Measurements from ENCODE around the gene RNFT2. TPM values are rescaled to one million over a fixed set of nuclear protein-coding genes. Genes with fewer than 3 reads are reported as not detected.
A peak's percentile ranks its signal among the peaks of the same experiment; 100 is the strongest.

The RNFT2 gene
- total RNA-seq, 1 donor from 2014 or later: 2.6 TPM

GRCh38 chr12:116712458-116713303 lies 25.4 kb upstream of the RNFT2 start:
- Histone ChIP-seq H3K36me3 (peaks cover 31% of the 10 kb centered on the region), H3K9me3 (no peaks in the 10 kb centered on the region), H3K4me1 (peaks cover 16% of the 10 kb centered on the region), H3K27ac (no peak overlapping the region), H3K4me3 (no peak overlapping the region), H3K27me3 (no peaks in the 10 kb centered on the region)
- intact Hi-C loops (cut with DNase I): no loop called here
- TF ChIP-seq CTCF (IDR thresholded peaks at IDR 0.05): no peak
- ATAC-seq: no peak
- DNase-seq: no peak

GRCh38 chr12:116713527-116713926 lies 24.6 kb upstream of the RNFT2 start:
- DNase-seq (no peak), ATAC-seq (no peak)
- Histone ChIP-seq H3K4me3 (no peak overlapping the region), H3K36me3 (peaks cover 32% of the 10 kb centered on the region), H3K27ac (no peak overlapping the region), H3K27me3 (no peaks in the 10 kb centered on the region), H3K9me3 (no peaks in the 10 kb centered on the region), H3K4me1 (peaks cover 22% of the 10 kb centered on the region)
- no peak for TF ChIP-seq CTCF (IDR thresholded peaks at IDR 0.05)
- intact Hi-C loops (cut with DNase I): no loop called here

- Histone ChIP-seq H3K36me3 (peaks cover 32% of the 10 kb centered on the region), H3K27me3 (no peaks in the 10 kb centered on the region), H3K27ac (no peak overlapping the region), H3K4me3 (no peak overlapping the region), H3K4me1 (peaks cover 20% of the 10 kb centered on the region), H3K9me3 (no peaks in the 10 kb centered on the region)
- TF ChIP-seq CTCF (IDR thresholded peaks at IDR 0.05): no peak
- DNase-seq: no peak
- intact Hi-C loops (cut with DNase I): no loop called here
- no peak for ATAC-seq
These were observed 23.9 kb upstream of the RNFT2 start for GRCh38 chr12:116714175-116714574.

- TF ChIP-seq CTCF (IDR thresholded peaks at IDR 0.05): no peak
- no peaks in the 10 kb centered on the region for H3K27me3 ChIP-seq
- no peak overlapping the region for H3K27ac ChIP-seq
- intact Hi-C loops (cut with DNase I): no loop called here
- no peak overlapping the region for H3K4me3 ChIP-seq
- DNase-seq (no peak), ATAC-seq (peak; percentile 46)
- H3K9me3 ChIP-seq: no peaks in the 10 kb centered on the region
- H3K4me1 ChIP-seq: peaks cover 22% of the 10 kb centered on the region
- peaks cover 61% of the 10 kb centered on the region for H3K36me3 ChIP-seq
These were observed 20.4 kb upstream of the RNFT2 start for GRCh38 chr12:116717466-116718437.

- ATAC-seq: peak; percentile 19
- DNase-seq: no peak
- intact Hi-C loops (cut with DNase I): no loop called here
- Histone ChIP-seq H3K36me3 (peaks cover 64% of the 10 kb centered on the region), H3K4me3 (no peak overlapping the region), H3K4me1 (peaks cover 22% of the 10 kb centered on the region), H3K27me3 (no peaks in the 10 kb centered on the region), H3K27ac (peak overlapping the region; percentile 52), H3K9me3 (no peaks in the 10 kb centered on the region)
- TF ChIP-seq CTCF (IDR thresholded peaks at IDR 0.05): no peak
These were observed 19.3 kb upstream of the RNFT2 start for GRCh38 chr12:116718655-116719454.

Data from upper lobe of right lung (tissue), 1 donor.